Smooth muscle cell (in vitro differentiated cells): ENCODE results near the gene SNX3. TPM values are rescaled to one million over a fixed set of nuclear protein-coding genes. Genes with fewer than 3 reads are reported as not detected.
"Not testable (repeated sequence)": the region's sequence is repeated elsewhere in the genome, so short reads cannot be mapped to it uniquely, and the experiment has no call there.

Experiments used
- DNase-seq: peaks from one replicate; lab custom pipeline; 2025; ENCODE audit not compliant: unreplicated experiment; lab: John Stamatoyannopoulos, UW
- H2AFZ ChIP-seq: fragments of 200-600 bp; sonication (generic); 2 replicates; pipeline ENCODE4 v1.6.0; 2016; ENCODE audit warnings: antibody characterized with exemption, low read depth, mild to moderate bottlenecking
- H3F3A ChIP-seq: fragments of 200-600 bp; sonication (generic); 2 replicates; pipeline ENCODE4 v1.6.0; 2017; ENCODE audit warnings: antibody characterized with exemption, low read depth
- H3K27ac ChIP-seq: fragments of 200-600 bp; sonication (generic); 2 replicates; pipeline ENCODE4 v1.5.1; 2016; ENCODE audit warnings: low read depth, mild to moderate bottlenecking
- H3K27me3 ChIP-seq: fragments of 200-600 bp; sonication (generic); 2 replicates; pipeline ENCODE4 v1.6.1; 2016; ENCODE audit warnings: low read depth, mild to moderate bottlenecking
- H3K36me3 ChIP-seq: fragments of 200-600 bp; sonication (generic); 2 replicates; pipeline ENCODE4 v1.5.1; 2016; ENCODE audit warnings: low read depth
- H3K4me1 ChIP-seq: fragments of 200-600 bp; sonication (generic); 2 replicates; pipeline ENCODE4 v1.5.1; 2016; ENCODE audit warnings: low read depth
- H3K4me2 ChIP-seq: fragments of 200-600 bp; sonication (generic); 2 replicates; pipeline ENCODE4 v1.6.0; 2016; ENCODE audit warnings: mild to moderate bottlenecking
- H3K4me3 ChIP-seq: fragments of 200-600 bp; sonication (generic); 2 replicates; pipeline ENCODE4 v1.5.1; 2016; ENCODE audit warnings: mild to moderate bottlenecking
- H3K79me2 ChIP-seq: fragments of 200-600 bp; sonication (generic); 2 replicates; pipeline ENCODE4 v1.6.0; 2016; ENCODE audit warnings: low read depth, mild to moderate bottlenecking
- H3K9ac ChIP-seq: fragments of 200-600 bp; sonication (generic); 2 replicates; pipeline ENCODE4 v1.6.0; 2016; ENCODE audit warnings: low read depth
- H3K9me3 ChIP-seq: fragments of 200-600 bp; sonication (generic); replicated peaks from 2 replicates; pipeline ENCODE4 v1.5.1; 2016; ENCODE audit warnings: low read depth
- H4K20me1 ChIP-seq: fragments of 200-600 bp; sonication (generic); 2 replicates; pipeline ENCODE4 v1.6.0; 2016; ENCODE audit warnings: low read depth
- CTCF ChIP-seq: fragments of 200-600 bp; sonication (generic); IDR thresholded peaks from 2 replicates; pipeline ENCODE4 v1.5.1; 2017; ENCODE audit warnings: borderline replicate concordance, mild to moderate bottlenecking, antibody characterized with exemption; ENCODE audit not compliant: insufficient read depth, poor library complexity, severe bottlenecking
- WGBS: methylation state at CpG from one replicate; pipeline ENCODE4 v1.1.7; 2016; ENCODE audit warnings: low lambda C conversion rate; 5-methylcytosine and 5-hydroxymethylcytosine counted together
- polyA plus RNA-seq: library from polyadenylated mRNA; unstranded; fragments of >200 nt; fragmentation: Nextera tagmentation; extraction: Ambion mirVana; gene quantifications from 2 replicates; pipeline ENCODE4 v1.2.1, GENCODE V29; 2016
- total RNA-seq: library from RNA; depleted of rRNA; stranded (reverse); fragments of >200 nt; gene quantifications from 2 replicates; pipeline ENCODE4 v1.2.3, GENCODE V29; 2014

Gene SNX3
- total RNA-seq = 260 and 299 TPM in 2 replicates
- polyA plus RNA-seq = 229 and 230 TPM in 2 replicates

GRCh38 chr6:108260809-108261569, at the start of gene SNX3:
Gene SNX3 (minus strand): TSS chr6:108261040. CDS start chr6:108260921, 119 bp downstream.
- Histone ChIP-seq H3K4me3 (peak within 1 kb of the TSS; percentile 91), H3F3A (peaks cover 9% of the 10 kb centered on the region), H4K20me1 (peaks cover 28% of the 10 kb centered on the region)

GRCh38 chr6:108309844-108310243, 49.0 kb upstream of the SNX3 start:
- Histone ChIP-seq H3K27ac (no peak overlapping the region), H3K79me2 (no peaks in the 10 kb centered on the region), H3K4me2 (no peak overlapping the region), H3K36me3 (no peaks in the 10 kb centered on the region), H3K27me3 (no peaks in the 10 kb centered on the region), H2AFZ (no peak overlapping the region), H3K4me1 (no peaks in the 10 kb centered on the region), H3K9me3 (no peaks in the 10 kb centered on the region), H3K4me3 (no peak overlapping the region), H3F3A (no peaks in the 10 kb centered on the region), H4K20me1 (no peaks in the 10 kb centered on the region), H3K9ac (no peak overlapping the region)
- 97% methylated on average over 5 of the region's 5 CpGs for WGBS
- TF ChIP-seq CTCF = no peak
- DNase-seq = no peak

More at GRCh38 chr6:108260809-108261569, at the start of gene SNX3:
- DNase-seq = peak; percentile 87
- peak within 1 kb of the TSS; percentile 91 for H2AFZ ChIP-seq
- under 1% methylated on average over 77 of the region's 83 CpGs for WGBS
- TF ChIP-seq CTCF = peak; percentile 4
- H3K4me2 ChIP-seq = peak within 1 kb of the TSS; percentile 92
- no peaks in the 10 kb centered on the region for H3K27me3 ChIP-seq
- no peaks in the 10 kb centered on the region for H3K36me3 ChIP-seq
- H3K79me2 ChIP-seq = peaks cover 46% of the 10 kb centered on the region
- peak within 1 kb of the TSS; percentile 89 for H3K9ac ChIP-seq
- peak within 1 kb of the TSS; percentile 73 for H3K27ac ChIP-seq
- H3K9me3 ChIP-seq = no peaks in the 10 kb centered on the region
- H3K4me1 ChIP-seq = peaks cover 8% of the 10 kb centered on the region

- H3K9me3 ChIP-seq, DNase-seq, H3K27me3 ChIP-seq, H3K9ac ChIP-seq, H3F3A ChIP-seq, H4K20me1 ChIP-seq, H3K4me2 ChIP-seq, H3K27ac ChIP-seq, H3K79me2 ChIP-seq, H3K36me3 ChIP-seq, H2AFZ ChIP-seq, H3K4me1 ChIP-seq, H3K4me3 ChIP-seq: not testable (repeated sequence)
- WGBS = 92% methylated on average over 4 of the region's 4 CpGs
Observed at GRCh38 chr6:108308641-108309040, 47.8 kb upstream of the SNX3 start.

GRCh38 chr6:108304646-108305045, 43.8 kb upstream of the SNX3 start:
- H3K36me3 ChIP-seq = no peaks in the 10 kb centered on the region
- no peak for TF ChIP-seq CTCF
- H3K4me3 ChIP-seq = no peak overlapping the region
- 97% methylated on average over 2 of the region's 2 CpGs for WGBS
- no peak overlapping the region for H2AFZ ChIP-seq
- H3K79me2 ChIP-seq = peaks cover 9% of the 10 kb centered on the region
- H3K9ac ChIP-seq = no peak overlapping the region
- no peaks in the 10 kb centered on the region for H4K20me1 ChIP-seq
- H3K4me1 ChIP-seq = no peaks in the 10 kb centered on the region
- no peaks in the 10 kb centered on the region for H3F3A ChIP-seq
- H3K4me2 ChIP-seq = no peak overlapping the region
- H3K27me3 ChIP-seq = no peaks in the 10 kb centered on the region
- no peak for DNase-seq
- no peaks in the 10 kb centered on the region for H3K9me3 ChIP-seq
- H3K27ac ChIP-seq = no peak overlapping the region
